Caki2 (cell line): Measurements from ENCODE around the gene SMPD3. TPM values are rescaled to one million over a fixed set of nuclear protein-coding genes. Genes with fewer than 3 reads are reported as not detected.
A peak's percentile ranks its signal among the peaks of the same experiment; 100 is the strongest.
"Not testable (repeated sequence)": the region's sequence is repeated elsewhere in the genome, so short reads cannot be mapped to it uniquely, and the experiment has no call there.

Experiments
- DNase-seq: peaks from one replicate; pipeline ENCODE4 v3.0.0-alpha.2; 2015; ENCODE audit warnings: low read depth
- in situ Hi-C: cut with HindIII; loops from 2 replicates; pipeline ENCODE4 v1.10.0; 2016; ENCODE audit warnings: low sequenced_read_pairs, low pct_unique_long_range_greater_than_20kb, mixed read lengths
- total RNA-seq: library from RNA; depleted of rRNA; stranded (reverse); fragments of >200 nt; shearing (Covaris generic); gene quantifications from 2 replicates; pipeline ENCODE4 v1.2.3, GENCODE V29; 2014; ENCODE audit warnings: low replicate concordance; rRNA removed

SMPD3 gene
- total RNA-seq = not detected in 2 replicates

DNA sequence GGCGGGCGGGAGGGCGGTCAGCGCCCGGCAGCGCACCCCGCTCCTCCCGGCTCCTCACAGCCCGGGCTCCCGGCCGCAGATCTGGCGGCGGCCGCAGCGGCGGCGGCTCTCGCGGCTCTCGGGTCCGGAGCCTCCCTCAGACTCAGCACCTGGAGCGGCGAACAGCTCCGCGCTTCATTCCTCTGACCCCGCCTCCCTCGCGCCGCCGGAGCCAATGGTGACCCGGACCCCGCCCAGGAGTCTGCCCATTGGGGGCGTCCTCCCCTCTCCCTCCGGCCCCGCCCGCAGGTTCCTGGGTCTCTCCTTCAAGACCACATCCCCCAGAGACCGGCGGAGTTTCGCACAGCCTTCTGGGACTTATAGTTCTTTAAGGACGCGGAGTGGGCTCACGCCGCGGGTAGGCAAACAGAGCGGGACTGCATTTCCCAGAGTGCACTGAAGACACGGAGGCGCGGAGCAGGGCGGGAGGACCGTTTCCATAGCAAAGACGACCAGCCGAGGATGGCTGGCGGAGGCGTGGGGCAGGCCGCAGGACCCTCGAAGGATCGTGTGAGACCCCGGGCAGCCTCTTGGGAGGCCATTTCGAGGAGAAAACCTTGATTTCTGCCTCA is at the start of gene SMPD3:
Gene SMPD3, minus strand, starts transcription at position 149 of the 611 bp plus-strand sequence. CDS start 76,327 bp downstream, outside the sequence.
- in situ Hi-C loops = no loop called here
- peak; percentile 100 for DNase-seq

DNA sequence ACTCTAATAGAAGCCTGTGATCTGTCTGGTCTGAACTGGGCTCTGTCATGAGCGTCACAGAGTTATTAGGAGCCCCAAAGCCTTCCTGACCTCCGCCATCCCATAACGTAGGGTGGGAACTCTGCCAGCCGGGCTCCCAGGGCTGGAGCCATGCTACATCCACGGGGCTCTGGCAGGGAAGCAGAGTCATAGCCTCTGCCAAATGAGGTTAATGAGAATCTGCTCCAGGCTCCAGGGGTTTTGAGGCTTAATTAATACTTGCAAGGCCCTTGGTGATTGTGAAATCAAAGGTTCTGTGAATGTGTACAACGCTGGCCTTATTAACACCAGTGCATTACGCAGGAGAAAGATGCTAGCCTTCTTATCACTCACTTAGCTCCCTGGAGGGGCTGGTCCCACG is 48.4 kb upstream of the SMPD3 start:
- in situ Hi-C loops = no loop called here
- no peak for DNase-seq

DNA sequence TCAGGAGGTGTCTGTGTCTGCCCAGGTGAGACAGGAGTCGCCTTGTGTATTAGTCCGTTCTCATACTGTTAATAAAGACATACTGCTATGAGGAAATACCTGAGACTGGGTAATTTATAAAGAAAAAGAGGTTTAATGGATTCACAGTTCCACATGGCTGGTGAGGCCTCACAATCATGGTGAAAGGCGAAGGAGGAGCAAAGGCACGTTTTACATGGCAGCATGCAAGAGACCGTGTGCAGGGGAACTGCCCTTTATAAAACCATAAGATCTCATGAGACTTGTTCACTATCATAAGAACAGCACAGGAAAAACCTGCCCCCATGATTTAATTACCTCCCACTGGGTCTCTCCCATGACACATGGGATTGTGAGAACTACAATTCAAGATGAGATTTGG is 46.0 kb upstream of the SMPD3 start:
- DNase-seq, in situ Hi-C loops: not testable (repeated sequence)

DNA sequence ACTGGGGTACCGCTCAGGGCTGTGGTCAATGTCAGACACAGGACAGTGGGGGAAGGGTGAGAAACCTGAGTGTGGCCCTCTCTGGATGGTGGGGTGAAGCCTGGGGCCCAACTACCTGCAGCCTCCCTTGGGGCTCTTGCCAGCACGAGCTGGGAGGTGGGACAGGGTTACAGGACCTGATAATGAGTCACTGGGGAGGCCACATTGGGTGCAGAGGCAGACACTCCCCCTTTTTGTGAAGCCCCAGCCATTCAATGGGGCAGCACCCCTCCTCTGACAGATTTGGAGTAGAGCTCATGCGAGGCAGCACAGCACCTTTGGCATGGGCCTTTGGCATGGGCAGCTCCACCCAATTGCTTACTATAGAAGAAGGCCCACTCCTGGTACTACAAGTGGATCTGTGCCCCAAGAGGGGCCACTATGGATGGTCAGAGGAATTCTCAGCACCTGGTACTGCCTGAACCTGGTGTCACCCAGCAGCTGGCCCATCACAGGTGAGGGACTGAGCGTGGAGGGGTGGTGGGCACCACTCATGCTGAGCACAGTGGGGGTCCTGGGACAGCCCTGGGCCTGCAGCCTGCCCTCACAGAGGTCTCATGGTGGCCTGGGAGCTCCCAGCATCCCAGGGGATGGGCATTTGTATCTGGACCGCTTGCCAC is 45.2 kb upstream of the SMPD3 start:
- no peak for DNase-seq
- in situ Hi-C loops = no loop called here

DNA sequence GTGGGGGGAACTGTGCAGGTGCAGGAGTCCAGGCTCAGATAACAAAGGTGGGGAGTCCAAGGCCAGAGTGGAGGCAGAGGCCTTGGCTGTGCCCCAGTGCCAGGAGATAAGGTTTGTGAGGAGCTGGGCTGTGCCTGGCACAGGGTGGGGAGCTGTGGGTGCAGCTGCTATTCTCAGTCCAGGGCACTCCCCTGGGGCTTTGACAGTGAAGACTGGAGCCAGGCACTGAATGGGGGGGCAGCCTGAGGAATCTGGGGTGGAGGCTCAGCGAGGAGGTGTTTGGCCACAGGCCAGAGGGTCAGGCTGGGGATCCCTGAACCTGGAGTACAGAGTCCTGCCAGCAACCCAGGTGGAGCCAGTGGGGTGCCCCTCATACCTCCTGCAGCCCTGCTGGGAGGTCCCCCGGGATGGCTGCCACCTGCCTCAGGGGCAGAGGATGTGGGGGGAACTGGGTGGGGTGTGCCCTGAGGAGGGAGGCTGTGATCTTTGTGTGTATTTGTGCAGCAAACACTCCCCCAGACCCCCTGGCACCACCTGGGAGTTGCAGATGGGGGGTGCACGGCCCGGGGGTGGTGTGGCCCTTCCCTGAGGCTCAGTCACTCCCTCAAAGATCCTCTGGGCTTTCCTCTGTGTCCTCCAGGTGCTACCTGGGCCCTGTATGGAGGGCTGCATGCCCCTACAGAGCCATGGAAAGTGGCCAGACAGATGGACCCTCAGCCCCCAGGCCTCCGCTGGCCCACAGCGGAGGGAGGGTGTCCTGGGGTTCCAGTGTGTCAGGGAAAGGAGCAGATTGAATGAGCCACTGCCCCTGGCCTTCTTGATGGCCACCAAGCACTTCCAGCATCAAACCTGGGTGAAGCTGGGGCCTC is 44.5 kb upstream of the SMPD3 start:
- no peak for DNase-seq
- in situ Hi-C loops = no loop called here

DNA sequence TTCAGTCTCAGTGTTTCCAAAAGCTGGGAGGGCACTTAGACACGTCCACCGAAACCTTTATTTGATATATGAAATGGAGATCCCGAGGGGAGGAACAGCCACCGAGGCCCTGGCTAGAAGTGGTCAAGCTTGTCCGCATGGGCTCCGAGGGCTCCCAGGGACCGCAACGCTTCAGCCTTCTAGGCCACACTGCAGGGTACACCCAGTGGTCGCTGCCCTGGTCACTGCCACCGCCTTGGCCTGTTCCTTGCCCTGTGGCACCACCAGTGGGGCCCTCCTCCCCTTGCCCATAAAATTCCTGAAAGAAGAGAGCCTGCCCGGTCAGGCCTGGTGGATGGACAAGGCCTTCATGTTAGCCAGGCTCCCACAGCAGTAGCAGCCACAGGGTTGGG is 43.8 kb upstream of the SMPD3 start:
- in situ Hi-C loops = no loop called here
- no peak for DNase-seq

DNA sequence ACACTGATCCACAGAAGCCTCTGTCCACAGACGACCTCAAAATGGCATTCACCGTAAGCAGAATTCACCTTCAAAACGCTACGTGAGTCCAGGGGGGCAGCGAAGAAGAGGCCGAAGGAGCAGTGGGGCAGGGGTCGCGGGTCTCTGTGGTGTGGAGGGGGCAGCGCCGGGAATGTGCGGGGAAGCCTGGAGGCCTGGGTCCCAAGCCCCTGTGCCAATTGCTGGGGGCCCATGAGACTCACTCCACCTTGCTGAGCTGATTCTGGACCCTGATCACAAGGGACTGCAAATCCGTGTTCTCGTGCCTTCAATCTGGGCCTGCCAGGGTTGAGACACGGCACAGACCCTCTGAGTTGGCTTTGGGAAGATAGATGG is 43.3 kb upstream of the SMPD3 start:
- no peak for DNase-seq
- in situ Hi-C loops = no loop called here

DNA sequence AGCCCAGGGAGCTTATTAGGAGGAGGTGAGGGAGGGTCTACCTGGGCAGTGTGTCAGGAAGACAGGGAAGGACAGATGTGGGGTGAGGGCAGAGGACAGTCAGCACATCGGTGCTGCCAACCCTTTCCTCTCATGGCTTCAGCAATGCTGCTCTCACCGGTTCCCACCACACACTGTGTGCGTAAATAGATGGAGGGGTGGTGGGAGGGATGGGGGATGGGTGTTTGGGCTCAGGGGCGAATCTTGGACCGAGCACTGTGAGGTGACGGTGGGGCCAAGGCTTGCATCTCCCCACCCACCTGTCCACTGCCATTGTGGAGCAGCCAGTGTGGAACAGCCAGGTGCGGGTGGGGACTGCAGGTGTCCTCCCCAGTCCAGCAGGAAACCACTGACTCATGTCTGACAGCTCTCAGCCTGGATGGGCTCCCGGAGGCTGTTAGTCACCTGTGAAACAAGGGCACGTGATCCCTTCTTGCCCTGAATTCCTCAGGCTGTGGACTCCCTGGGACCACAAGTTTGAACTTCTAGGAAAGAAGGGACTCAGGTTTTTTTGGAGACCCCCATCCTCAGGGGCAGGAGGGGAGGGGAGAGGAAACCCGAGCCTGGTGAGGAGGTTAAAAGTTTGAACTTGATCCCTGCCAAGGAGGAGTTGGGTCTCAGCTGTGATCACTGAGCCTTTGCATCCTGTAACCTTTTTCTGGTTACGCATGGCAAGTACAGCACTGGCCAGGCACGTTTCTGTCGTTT is 42.7 kb upstream of the SMPD3 start:
- in situ Hi-C loops = no loop called here
- peak; percentile 56 for DNase-seq

DNA sequence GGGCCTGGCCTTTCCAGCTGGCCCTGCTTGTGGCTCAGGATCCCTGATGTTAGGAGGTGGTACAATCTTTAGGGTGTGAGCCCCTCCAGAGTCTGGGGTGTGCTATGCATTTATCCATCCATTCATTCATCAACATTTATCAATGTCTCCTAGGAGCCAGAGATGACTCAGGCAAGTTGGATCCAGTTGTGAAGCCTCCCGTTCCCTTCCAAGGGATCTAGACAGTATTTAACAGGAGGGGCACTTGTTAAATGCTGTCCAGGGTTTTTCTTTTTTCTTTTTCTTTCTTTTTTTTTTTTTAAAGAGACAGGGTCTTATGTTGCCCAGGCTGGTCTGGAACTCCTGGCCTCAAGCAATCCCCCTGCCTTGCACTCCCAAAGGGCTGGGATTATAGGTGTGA is 42.0 kb upstream of the SMPD3 start:
- DNase-seq = no peak
- in situ Hi-C loops = no loop called here

DNA sequence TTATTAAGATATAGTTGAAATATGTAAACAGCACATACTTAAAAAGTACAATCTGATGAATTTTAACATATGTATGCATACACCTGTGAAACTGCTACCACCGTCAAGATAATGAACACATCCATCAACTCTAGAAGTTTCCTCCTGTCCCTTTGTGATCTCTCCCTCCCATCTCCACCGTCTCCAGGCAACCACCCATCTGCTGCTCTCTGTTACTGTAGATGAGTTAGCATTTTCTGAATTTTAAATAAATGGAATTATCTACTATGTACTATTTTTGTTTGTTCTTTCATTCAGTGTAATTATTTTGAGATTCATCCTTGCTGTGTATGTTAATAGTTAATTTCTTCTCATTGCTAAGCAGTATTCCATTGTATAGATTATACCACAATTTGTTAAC is 40.2 kb upstream of the SMPD3 start:
- DNase-seq = no peak
- in situ Hi-C loops = no loop called here

DNA sequence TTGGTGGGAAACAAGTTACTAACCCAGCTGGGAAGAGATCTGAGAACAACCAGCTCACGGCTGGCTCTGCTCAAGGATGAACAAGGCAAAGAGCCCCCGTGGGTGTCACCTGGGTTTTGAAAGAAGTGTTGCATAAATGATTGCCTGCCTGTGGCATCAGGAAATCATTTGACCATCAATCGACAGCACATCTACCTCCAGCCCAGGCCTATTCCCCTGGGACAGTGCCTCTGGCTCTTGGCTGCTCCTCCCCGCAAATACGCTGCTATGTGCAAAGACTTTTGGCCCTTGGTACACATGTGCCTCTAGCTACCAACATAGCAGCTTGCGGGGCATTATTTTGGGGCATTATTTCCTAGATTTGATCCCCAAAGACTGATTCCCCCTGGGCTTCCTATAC is 39.4 kb upstream of the SMPD3 start:
- in situ Hi-C loops = no loop called here

DNA sequence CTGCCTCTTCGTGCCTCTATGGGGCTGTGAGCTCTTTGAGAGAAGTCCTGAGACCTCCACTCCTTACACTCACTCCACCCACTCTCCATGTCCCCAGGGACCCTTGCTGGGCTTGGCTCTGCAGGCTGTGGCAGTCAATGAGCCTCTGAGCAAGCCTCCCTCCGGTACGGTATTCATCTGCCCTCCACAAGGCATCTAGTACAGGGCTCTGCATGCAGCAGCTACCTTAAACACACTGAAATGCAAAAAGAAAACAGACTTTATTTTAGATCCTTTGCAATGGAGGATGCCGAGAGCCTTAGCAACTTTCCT is 38.9 kb upstream of the SMPD3 start:
- in situ Hi-C loops = no loop called here
- DNase-seq = no peak

More for the DNA sequence above, 39.4 kb upstream of the SMPD3 start:
- DNase-seq = no peak

DNA sequence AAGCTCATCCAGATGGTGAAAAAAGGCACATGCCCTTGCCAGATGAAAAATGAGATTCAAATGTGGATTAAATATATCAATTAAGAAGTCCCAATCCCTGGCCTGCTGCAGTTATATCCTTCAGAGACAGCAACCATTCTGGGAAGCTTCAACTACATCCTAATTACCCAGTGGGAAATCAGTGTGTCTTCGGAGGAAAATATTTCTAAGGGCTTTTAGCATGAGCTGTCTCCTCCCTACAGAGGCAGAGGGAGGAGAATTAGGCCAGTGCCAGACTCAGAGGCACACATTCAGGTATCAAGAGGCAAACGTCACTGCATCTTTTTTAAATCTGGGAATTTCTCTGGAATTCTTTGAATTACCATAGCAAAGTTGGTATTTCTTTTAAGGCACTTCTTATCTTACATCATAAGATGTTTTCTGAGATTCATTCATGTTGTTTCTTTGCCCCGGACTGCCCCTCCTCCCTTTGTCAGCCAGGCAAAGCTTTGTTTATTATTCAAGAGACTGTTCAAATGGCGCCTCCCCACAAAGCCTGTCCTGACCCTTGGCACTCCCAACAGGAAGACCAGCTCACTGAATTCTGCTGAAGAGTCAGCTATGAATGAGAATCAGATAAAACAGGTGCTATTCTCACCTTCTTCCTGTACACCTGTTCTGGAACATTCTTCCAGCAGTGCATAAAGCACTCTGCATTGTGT is 38.3 kb upstream of the SMPD3 start:
- in situ Hi-C loops = no loop called here
- DNase-seq = peak; percentile 25

DNA sequence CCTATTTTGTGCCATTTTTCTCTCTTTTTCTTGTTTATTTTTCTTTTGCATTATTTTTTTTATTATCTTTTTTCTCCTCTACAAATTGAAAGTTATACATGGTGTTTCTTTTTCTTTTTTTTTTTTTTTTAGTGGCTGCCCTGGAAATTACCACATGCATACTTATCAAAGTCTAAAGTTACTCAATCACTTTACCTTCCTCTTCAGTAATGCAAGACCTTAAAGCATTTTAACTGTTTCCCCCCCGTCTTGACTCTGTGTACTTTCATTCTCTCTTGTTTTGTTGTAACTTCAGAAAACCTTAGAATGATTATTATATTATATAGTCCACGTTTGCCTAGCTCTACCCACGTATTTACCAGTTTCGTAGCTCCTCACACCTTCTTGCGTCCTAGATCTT is 33.3 kb upstream of the SMPD3 start:
- in situ Hi-C loops = no loop called here
- DNase-seq = no peak

DNA sequence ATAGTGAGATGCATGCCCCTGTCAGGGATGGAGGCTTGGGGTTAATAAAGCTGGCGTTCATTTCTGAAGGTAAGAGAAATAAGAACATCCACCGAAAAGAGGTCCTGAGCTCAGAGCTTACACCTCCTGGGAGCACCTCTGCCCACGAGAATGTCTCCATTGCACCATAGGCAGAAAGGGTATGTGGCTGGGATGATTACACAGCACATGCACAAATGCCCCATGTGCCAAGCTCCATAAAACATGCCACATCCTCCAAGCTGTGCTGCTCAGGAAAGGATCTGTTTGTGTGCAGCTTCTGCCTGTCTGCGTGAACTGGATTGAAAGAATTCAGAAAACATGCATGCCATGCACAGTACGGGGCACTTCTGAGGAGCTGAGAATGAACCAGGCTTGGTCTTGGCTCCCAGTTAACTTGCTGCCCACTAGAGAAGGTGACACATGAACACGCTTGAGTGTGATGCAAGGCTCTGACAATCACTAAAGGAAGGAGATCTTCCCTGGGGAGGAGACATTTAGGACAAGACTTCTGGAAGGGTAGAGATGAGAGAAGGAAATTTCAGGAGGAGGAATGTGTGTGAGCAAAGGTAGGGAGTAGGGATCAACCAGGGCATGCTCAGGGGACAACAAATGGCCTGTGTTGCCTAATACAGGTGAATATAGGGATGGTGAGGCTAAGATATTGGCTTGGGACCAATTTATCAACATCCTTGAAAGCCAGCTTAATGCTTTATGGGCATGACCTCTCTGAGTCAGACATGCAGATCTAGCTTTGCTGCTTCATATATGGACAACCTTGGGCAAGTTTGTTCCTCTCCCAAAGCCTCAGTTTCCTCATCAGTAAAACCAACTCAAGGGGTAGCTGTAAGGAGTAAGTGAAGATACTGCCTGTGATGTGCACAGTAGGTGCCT is 32.0 kb upstream of the SMPD3 start:
- in situ Hi-C loops = no loop called here
- no peak for DNase-seq

DNA sequence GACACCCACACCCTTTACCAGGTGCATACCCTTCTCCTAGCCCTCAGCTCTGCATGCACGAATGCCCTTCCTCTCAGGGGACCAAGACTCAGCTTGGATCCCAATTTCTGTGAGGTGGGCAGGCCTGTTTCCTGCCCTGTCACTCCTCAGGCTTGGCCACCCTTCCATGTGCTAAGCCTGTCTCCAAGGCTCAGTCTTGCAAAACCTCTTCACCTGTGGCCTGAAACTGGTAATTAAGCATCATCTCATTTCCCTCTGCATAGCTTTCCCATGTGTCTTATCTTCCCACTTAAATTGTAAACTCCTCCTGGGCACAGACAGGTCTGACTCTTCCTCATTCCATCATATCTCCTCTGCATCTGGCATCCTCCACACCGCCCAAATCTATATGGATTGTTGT is 31.0 kb upstream of the SMPD3 start:
- no peak for DNase-seq
- in situ Hi-C loops = no loop called here

DNA sequence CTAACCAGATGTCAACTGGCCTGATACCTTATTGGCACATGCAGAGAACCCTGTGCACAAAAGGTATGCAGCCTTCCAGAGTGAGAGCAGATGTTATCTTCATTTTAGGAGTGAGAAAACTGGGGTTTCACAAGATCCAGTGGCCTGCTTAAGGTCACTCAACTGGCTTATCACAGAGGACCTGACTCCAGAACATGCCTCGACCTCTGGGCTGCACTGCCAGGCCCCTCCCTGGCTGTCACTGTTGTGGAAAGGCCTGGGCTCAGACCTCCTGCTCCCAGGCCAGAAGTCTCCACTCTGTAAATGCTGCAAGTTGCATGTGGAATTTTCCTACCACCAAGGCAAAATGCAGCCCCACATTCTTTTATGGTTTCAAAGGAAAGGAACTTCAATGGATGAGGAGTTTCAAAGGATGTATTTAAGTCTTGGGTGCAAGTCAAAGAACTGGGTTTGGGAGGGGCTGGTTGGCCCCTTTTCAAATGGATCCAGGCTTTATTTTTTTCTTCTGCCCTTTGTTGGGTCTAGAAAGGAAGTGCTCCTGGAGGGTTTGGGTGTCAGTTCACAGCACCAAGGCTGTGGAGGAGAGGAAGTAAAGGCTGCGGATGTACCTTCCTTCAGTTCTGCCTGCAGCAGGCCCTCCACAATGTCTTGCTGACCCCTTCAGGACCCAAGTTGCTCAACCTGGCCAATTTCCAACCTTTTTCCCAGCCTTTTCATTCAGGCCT is 30.4 kb upstream of the SMPD3 start:
- no peak for DNase-seq
- in situ Hi-C loops = no loop called here
